GM19395 (cell line): Measurements from ENCODE around the gene C4B.
"Not testable (repeated sequence)": the region's sequence is repeated elsewhere in the genome, so short reads cannot be mapped to it uniquely, and the experiment has no call there.

ENCODE experiments used
- ATAC-seq: cut with Tn5 transposase; IDR thresholded peaks from one replicate; pipeline ENCODE4 v1.9.1; 2021; ENCODE audit warnings: mild to moderate bottlenecking, moderate library complexity; ENCODE audit not compliant: unreplicated experiment

Gene C4B

DNA sequence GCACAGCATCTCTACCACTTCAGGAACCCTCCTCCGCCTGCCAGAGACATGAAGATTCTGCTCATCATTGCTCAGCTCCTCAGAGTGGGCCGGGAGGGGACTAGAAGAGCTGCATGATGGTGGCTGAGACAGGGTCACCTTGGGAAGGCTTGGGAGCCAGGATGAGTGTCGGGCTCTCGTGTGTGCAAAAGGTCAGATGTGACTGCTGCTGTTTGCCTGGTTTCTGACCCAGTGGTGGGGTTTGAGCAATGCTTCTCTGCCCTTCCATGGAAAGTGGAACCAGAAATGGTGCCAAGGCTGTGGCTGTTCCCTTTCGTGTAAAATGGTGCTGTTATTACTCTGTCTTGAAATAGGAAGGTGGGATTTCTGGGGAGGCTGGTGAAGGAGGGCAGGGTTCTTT is 33.6 kb upstream of the C4B start:
- ATAC-seq: not testable (repeated sequence)

GRCh38 chr6:31981744-31982143 is 32.9 kb upstream of the C4B start, which contains the start of gene C4A:
TSS of gene C4A (plus strand) at chr6:31982057. CDS start at chr6:31982108, 51 bp downstream.
- ATAC-seq: not testable (repeated sequence)

DNA sequence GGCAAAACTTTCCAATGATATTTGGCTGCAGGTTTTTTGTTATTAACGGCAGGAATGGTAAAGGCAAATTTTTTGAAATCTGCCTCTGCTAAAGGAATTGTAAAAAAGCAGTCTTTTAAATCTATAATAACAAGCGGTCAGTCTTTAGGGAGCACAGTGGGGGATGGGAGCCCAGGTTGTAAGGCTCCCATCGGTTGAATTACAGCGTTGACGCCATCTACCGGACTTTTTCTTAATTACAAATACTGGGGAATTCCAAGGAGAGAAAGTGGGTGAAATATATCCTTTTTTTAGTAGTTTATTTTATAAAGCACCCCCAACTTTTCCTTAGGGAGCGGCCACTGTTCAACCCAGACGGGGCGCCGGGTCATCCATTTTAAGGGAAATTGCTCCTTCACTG is 25.2 kb upstream of the C4B start:
- not testable (repeated sequence) for ATAC-seq

DNA sequence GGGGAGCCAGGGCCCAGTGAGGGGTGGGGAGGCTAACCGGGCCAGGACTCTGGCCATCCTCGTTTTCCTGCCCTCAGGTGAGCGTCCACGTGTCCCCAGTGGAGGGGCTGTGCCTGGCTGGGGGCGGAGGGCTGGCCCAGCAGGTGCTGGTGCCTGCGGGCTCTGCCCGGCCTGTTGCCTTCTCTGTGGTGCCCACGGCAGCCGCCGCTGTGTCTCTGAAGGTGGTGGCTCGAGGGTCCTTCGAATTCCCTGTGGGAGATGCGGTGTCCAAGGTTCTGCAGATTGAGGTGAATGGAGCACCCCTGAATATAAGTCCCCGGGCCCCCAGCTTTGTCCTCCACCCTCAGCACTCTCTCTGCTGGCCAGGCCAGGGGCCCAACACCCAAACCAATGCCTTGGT is 20.2 kb upstream of the C4B start:
- ATAC-seq: not testable (repeated sequence)

DNA sequence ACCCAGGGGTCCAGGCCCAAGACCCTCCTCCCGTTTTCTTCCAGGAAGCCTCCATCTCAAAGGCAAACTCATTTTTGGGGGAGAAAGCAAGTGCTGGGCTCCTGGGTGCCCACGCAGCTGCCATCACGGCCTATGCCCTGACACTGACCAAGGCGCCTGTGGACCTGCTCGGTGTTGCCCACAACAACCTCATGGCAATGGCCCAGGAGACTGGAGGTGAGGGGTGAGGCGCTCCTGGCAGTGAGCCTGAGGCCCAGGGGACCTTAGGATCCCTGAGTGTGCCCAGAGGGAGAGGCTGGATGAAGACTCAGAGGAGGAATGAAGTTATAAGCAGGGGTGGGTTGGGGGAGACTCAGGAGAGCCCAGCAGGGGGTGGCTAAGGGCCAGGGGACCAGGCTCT is 18.2 kb upstream of the C4B start:
- ATAC-seq: not testable (repeated sequence)

DNA sequence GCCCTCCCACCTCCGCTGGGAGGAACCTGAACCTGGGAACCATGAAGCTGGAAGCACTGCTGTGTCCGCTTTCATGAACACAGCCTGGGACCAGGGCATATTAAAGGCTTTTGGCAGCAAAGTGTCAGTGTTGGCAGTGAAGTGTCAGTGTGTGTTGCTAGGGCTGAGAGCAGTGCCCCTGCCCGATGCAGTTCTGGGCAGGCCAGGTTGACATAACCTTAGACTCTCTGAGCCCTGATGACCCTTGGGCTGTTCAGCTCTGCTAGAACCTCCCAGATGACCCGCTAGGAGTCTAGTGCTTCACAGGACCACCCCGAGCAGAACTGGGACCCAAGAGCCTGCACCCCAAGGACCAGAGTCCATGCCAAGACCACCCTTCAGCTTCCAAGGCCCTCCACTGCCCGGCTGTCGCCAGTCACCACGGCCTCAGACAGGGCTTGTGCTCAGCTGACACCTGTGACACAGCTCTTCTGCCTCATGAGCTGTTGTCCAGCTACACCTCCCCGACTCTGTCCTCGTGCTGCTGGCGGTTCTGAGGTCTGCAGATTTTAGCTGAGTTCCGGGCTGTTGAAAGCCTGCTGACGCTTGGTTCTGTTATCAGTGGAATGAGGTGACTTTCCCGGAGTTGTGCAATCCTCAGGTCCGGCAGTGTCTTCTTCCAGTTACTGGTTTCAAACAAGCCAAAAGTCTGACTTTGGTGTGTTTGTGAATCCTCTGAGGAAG is 11.9 kb upstream of the C4B start:
- not testable (repeated sequence) for ATAC-seq

GRCh38 chr6:32003301-32003700 is 11.3 kb upstream of the C4B start:
- not testable (repeated sequence) for ATAC-seq

DNA sequence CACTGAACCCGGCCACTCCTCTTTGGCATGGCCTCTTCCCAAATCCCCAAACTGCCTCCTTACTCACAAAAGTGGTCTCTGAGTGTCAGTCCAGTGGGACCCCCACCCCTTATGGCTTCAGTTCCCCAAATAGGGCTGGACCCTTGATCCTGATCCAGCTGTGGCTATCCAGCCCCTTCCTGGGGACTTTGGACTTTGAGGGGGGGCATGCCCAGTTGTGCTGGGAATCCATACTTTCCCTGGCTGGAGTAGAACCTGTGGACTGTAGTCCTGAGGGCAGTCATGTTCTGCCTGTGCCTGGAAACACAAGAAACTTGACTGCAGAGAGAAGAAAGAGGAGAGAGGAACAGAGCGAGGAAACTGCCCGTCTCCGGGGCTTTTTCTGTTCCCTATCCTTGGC is 10.2 kb upstream of the C4B start:
- ATAC-seq: not testable (repeated sequence)

- ATAC-seq: not testable (repeated sequence)
Measured at GRCh38 chr6:32004864-32005537, 9.6 kb upstream of the C4B start.

GRCh38 chr6:32005538-32005880 is 9.1 kb upstream of the C4B start:
- ATAC-seq: not testable (repeated sequence)

DNA sequence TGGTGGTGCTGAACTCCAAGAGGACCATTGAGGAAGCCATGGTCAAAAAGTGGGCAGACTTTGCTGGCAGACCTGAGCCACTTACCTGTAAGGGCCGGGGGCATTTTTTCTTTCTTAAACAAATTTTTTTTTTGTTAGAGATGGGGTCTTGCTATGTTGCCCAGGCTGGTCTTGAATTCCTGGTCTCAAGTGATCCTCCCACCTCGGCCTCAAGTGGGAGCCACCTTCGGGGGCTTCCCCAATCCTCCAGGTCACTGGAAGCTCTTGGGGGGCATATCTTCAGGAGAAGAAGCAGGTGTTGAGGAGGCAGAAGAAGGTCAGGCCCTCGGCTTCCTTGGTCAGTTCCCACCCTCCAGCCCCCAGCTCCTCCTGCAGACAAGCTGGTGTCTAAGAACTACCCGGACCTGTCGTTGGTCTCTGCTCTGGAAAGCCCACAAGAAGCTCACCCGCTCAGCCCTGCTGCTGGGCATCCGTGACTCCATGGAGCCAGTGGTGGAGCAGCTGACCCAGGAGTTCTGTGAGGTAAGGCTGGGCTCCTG is 8.5 kb upstream of the C4B start:
- not testable (repeated sequence) for ATAC-seq

DNA sequence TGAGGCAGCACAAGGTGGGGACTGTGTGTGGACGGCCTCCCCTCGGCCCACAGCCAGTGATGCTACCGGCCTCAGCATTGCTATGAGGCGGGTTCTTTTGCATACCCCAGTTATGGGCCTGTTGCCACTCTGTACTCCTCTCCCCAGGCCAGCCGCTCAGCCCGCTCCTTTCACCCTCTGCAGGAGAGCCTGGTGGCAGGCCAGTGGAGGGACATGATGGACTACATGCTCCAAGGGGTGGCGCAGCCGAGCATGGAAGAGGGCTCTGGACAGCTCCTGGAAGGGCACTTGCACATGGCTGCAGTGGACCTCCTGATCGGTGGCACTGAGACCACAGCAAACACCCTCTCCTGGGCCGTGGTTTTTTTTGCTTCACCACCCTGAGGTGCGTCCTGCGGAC is 7.5 kb upstream of the C4B start:
- not testable (repeated sequence) for ATAC-seq

DNA sequence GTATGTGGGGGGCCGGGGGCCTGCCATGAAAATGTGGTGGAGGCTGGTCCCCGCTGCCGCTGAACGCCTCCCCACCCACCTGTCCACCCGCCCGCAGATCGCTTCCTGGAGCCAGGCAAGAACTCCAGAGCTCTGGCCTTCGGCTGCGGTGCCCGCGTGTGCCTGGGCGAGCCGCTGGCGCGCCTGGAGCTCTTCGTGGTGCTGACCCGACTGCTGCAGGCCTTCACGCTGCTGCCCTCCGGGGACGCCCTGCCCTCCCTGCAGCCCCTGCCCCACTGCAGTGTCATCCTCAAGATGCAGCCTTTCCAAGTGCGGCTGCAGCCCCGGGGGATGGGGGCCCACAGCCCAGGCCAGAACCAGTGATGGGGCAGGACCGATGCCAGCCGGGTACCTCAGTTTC is 6.6 kb upstream of the C4B start:
- not testable (repeated sequence) for ATAC-seq

DNA sequence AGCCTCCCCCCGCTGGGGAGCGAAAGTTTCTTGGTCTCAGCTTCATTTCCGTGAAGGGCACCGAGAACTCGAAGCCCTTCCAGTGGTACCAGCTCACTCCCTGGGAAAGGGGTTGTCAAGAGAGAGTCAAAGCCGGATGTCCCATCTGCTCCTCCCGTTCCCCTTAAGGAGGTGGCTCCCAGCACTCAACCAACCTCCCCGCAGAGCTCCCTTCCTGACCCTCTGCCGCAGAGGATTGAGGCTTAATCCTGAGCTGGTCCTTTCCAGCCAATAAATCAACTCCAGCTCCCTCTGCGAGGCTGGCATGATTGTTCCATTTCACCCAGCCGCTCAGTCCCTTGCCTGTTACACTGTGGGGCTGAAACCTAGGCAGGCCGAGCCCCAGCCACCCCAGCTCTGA is 6.0 kb upstream of the C4B start:
- ATAC-seq: not testable (repeated sequence)

DNA sequence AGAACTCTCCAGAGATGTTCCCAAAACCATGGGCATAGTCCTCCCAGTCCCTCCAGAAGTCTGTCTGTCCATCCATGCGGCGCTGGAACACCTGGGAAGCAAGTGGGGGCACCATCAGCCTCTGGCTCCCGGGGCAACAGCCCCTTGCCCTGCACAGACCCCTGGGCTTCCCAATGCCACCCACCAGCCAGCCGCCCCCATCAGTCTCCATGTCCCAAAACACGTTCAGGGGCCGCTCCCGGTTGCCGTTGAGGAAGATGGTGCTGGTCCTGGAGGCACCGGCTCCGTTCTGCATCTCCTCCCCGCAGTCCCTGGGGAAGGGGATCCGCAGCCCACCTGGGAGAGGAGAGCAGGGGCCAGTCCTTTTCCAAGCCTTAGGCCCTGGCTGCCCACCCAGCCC is 5.1 kb upstream of the C4B start:
- not testable (repeated sequence) for ATAC-seq

DNA sequence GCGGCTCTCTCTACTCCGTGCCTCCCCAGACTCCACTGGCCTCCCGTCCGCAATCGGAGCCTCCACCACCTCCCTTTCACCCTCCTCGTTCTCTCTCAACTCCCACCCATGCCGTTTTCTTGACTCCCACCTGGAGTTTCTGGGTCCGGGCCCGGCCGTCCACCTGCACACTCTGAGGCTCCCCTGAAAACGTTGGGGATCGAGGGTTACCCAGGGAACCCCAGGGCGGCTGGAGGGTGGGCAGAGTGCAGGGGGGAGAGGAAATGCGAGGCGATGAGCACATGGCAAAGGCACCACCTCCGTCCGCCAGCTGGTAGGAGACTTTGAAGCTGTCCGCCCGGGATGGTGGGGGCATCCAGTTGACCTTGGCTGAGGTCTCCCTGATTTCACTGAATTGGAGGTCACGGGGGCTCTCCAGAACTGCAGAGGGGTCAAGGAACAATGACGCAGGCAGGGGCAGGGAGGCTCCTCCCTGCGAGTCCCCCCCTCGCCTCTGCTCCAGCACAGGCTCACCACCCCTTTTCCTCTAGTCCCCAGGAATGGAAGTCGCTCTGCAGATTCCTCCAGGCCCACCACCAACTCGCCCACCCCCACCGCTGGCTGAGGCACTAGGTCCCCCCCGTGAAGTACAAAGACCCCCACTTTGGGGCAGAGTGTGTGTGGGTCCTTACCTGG is 3.6 kb upstream of the C4B start:
- ATAC-seq: not testable (repeated sequence)

- not testable (repeated sequence) for ATAC-seq
Measured at GRCh38 chr6:32012941-32013617, 1.5 kb upstream of the C4B start.

DNA sequence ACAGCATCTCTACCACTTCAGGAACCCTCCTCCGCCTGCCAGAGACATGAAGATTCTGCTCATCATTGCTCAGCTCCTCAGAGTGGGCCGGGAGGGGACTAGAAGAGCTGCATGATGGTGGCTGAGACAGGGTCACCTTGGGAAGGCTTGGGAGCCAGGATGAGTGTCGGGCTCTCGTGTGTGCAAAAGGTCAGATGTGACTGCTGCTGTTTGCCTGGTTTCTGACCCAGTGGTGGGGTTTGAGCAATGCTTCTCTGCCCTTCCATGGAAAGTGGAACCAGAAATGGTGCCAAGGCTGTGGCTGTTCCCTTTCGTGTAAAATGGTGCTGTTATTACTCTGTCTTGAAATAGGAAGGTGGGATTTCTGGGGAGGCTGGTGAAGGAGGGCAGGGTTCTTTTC is 857 bp upstream of the C4B start:
- not testable (repeated sequence) for ATAC-seq

DNA sequence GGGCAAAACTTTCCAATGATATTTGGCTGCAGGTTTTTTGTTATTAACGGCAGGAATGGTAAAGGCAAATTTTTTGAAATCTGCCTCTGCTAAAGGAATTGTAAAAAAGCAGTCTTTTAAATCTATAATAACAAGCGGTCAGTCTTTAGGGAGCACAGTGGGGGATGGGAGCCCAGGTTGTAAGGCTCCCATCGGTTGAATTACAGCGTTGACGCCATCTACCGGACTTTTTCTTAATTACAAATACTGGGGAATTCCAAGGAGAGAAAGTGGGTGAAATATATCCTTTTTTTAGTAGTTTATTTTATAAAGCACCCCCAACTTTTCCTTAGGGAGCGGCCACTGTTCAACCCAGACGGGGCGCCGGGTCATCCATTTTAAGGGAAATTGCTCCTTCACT is 7.5 kb downstream of the C4B start:
- ATAC-seq: not testable (repeated sequence)

DNA sequence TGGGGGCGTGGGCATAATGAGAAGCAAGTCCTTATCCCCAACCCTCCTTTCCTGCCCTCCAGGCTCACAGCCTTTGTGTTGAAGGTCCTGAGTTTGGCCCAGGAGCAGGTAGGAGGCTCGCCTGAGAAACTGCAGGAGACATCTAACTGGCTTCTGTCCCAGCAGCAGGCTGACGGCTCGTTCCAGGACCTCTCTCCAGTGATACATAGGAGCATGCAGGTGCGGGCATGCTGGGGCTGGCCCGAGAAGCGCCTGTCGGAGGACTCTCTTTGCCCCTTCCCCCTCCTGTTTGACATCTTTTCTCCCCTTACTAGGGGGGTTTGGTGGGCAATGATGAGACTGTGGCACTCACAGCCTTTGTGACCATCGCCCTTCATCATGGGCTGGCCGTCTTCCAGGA is 14.0 kb downstream of the C4B start:
- not testable (repeated sequence) for ATAC-seq

DNA sequence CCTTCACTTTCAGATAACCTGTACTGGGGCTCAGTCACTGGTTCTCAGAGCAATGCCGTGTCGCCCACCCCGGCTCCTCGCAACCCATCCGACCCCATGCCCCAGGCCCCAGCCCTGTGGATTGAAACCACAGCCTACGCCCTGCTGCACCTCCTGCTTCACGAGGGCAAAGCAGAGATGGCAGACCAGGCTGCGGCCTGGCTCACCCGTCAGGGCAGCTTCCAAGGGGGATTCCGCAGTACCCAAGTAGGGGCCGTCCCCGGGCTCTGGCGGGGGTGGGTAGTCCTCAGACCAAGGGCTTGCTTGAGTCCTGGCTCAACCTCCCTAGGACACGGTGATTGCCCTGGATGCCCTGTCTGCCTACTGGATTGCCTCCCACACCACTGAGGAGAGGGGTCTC is 15.0 kb downstream of the C4B start:
- ATAC-seq: not testable (repeated sequence)
